Measurements from ENCODE around the gene TAF7.

TAF7 gene

GRCh38 chr5:141320225-141321169 is at the start of gene TAF7:
Gene TAF7, minus strand, starts transcription at chr5:141320784. Its CDS starts 740 bp downstream, at chr5:141320044.
- Histone ChIP-seq H3K9me3 (peaks cover 14% of the 10 kb centered on the region), H3K36me3 (replicated peaks) (peaks cover 9% of the 10 kb centered on the region), H3K4me1 (no peaks in the 10 kb centered on the region; the same call in 1 of the 2 replicates), H3K27me3 (ENCODE audit: low read depth) (no peaks in the 10 kb centered on the region), H3K4me3 (peak within 1 kb of the TSS; percentile 90)
- in situ Hi-C loops (cut with MboI; ENCODE audit: low sequenced_read_pairs) = no loop called here
- DNase-seq (ENCODE audit: low spot score in 2 of 2) = peak; percentile 82 to 92

- Histone ChIP-seq H3K4me3 (no peak overlapping the region), H3K27me3 (ENCODE audit: low read depth) (no peaks in the 10 kb centered on the region; the same call in 1 of the 2 replicates), H3K36me3 (replicated peaks) (no peaks in the 10 kb centered on the region), H3K4me1 (no peaks in the 10 kb centered on the region), H3K9me3 (0 out of 2 replicates have a peak, but pooled peaks cover 3% of the 10 kb centered on the region)
- in situ Hi-C loops (cut with MboI; ENCODE audit: low sequenced_read_pairs) = no loop called here
- no peak for DNase-seq (ENCODE audit: low spot score in 2 of 2)
Measured at GRCh38 chr5:141366016-141366896, 45.7 kb upstream of the TAF7 start.

DNA sequence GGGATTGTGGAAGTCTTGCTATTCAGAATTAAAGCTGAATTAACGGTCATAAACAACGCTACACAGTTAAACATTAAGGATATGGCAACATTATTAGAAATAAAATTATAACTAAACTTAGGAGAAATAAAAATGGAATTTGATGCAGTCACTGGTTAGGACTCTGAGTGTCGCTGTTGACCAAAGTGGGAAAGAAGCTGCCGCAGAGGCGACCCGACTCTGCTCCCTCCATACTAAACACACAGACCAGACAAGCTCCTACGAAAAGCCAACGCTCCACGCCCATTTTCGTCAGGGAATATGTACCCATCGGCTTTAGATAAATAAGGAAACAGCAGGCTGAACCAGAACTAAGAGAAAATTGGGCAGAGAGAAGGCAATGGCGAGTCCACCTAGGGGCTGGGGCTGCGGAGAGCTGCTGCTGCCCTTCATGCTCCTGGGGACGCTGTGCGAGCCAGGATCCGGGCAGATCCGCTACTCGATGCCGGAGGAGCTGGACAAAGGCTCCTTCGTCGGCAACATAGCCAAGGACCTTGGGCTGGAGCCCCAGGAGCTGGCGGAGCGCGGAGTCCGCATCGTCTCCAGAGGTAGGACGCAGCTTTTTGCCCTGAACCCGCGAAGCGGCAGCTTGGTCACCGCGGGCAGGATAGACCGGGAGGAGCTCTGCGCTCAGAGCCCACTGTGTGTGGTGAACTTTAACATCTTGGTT is 43.5 kb upstream of the TAF7 start, which contains the start of gene PCDHGA5:
Gene PCDHGA5 (plus strand): TSS at position 211 of the 709 bp plus-strand sequence. CDS start 169 bp downstream, at position 380.
- DNase-seq (ENCODE audit: low spot score in 2 of 2) = no peak
- Histone ChIP-seq H3K4me3 (no peak within 1 kb of the TSS), H3K36me3 (replicated peaks) (no peaks in the 10 kb centered on the region), H3K27me3 (ENCODE audit: low read depth) (no peaks in the 10 kb centered on the region), H3K4me1 (no peaks in the 10 kb centered on the region), H3K9me3 (0 out of 2 replicates have a peak, but pooled peaks cover 3% of the 10 kb centered on the region)
- in situ Hi-C loops (cut with MboI; ENCODE audit: low sequenced_read_pairs) = no loop called here

DNA sequence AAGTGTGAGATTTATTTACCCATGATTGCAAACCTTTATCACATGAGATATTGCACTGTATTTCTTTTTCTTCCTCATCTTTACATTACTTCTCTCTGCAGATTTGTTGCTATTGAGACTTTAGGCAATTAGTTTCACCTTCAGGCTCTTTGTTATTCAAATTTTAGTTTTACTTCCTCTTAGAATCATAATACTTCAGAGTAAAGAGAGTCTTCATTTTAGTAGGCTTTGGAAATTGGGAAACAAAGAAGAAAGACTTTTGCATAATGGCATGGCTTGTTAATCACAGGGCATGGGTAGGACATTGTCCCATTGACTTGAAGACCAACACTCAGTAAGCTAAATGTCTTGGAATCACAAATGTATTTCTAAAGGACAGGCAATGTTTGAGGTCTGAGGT is 42.1 kb upstream of the TAF7 start:
- no peak for DNase-seq (ENCODE audit: low spot score in 2 of 2)
- no peaks in the 10 kb centered on the region for H3K4me1 ChIP-seq
- no peaks in the 10 kb centered on the region for H3K36me3 ChIP-seq (replicated peaks)
- H3K9me3 ChIP-seq = 0 out of 2 replicates have a peak, but pooled peaks cover 3% of the 10 kb centered on the region
- H3K4me3 ChIP-seq = no peak overlapping the region
- H3K27me3 ChIP-seq (ENCODE audit: low read depth) = no peaks in the 10 kb centered on the region
- in situ Hi-C loops (cut with MboI; ENCODE audit: low sequenced_read_pairs) = no loop called here

DNA sequence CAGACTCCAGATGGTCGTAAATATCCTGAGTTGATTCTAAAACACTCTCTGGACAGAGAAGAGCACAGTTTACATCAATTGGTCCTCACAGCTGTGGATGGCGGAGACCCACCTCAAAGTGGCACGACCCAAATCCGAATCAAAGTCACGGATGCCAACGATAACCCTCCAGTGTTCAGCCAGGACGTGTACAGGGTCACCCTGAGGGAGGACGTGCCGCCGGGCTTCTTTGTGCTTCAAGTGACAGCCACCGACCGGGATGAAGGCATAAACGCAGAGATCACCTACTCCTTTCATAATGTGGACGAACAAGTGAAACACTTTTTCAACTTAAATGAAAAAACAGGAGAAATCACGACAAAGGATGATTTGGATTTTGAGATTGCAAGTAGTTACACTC is 40.1 kb upstream of the TAF7 start:
- Histone ChIP-seq H3K27me3 (ENCODE audit: low read depth) (no peaks in the 10 kb centered on the region), H3K36me3 (replicated peaks) (no peaks in the 10 kb centered on the region), H3K4me3 (no peak overlapping the region), H3K4me1 (no peaks in the 10 kb centered on the region), H3K9me3 (0 out of 2 replicates have a peak, but pooled peaks cover 3% of the 10 kb centered on the region)
- in situ Hi-C loops (cut with MboI; ENCODE audit: low sequenced_read_pairs) = no loop called here
- no peak for DNase-seq (ENCODE audit: low spot score in 2 of 2)

GRCh38 chr5:141359790-141360426 is 39.3 kb upstream of the TAF7 start, which contains the start of gene PCDHGB2:
Gene PCDHGB2, plus strand, starts transcription at chr5:141359994. Its CDS starts 142 bp downstream, at chr5:141360136.
- H3K27me3 ChIP-seq (ENCODE audit: low read depth) = no peaks in the 10 kb centered on the region
- in situ Hi-C loops (cut with MboI; ENCODE audit: low sequenced_read_pairs) = loop anchor here (10.0 kb wide), 1 partner anchor 205 kb away; no protein-coding TSS in a partner anchor
- no peaks in the 10 kb centered on the region for H3K36me3 ChIP-seq (replicated peaks)
- 0 out of 2 replicates have a peak, but pooled peaks cover 3% of the 10 kb centered on the region for H3K9me3 ChIP-seq
- H3K4me3 ChIP-seq = no peak within 1 kb of the TSS
- peak; percentile 27 to 29 for DNase-seq (ENCODE audit: low spot score in 2 of 2)
- H3K4me1 ChIP-seq = no peaks in the 10 kb centered on the region

DNA sequence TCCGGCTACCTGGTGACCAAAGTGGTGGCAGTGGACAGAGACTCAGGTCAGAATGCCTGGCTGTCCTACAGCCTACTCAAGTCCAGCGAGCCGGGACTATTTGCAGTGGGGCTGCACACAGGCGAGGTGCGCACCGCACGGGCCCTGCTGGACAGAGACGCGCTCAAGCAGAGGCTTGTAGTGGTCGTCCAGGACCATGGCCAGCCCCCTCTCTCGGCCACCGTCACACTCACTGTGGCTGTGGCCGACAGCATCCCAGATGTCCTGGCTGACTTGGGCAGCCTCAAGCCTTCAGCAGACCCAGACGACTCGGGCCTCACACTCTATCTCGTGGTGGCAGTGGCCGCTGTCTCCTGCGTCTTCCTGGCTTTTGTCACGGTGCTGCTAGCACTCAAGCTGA is 36.4 kb upstream of the TAF7 start:
- Histone ChIP-seq H3K4me3 (no peak overlapping the region), H3K36me3 (replicated peaks) (no peaks in the 10 kb centered on the region), H3K9me3 (no peaks in the 10 kb centered on the region), H3K4me1 (no peaks in the 10 kb centered on the region), H3K27me3 (ENCODE audit: low read depth) (no peaks in the 10 kb centered on the region)
- in situ Hi-C loops (cut with MboI; ENCODE audit: low sequenced_read_pairs) = loop anchor here (10.0 kb wide), 1 partner anchor 208 kb away; no protein-coding TSS in a partner anchor
- no peak for DNase-seq (ENCODE audit: low spot score in 2 of 2)

GRCh38 chr5:141356133-141356532 is 35.5 kb upstream of the TAF7 start:
- Histone ChIP-seq H3K36me3 (replicated peaks) (no peaks in the 10 kb centered on the region), H3K9me3 (no peaks in the 10 kb centered on the region), H3K4me3 (no peak overlapping the region), H3K27me3 (ENCODE audit: low read depth) (no peaks in the 10 kb centered on the region), H3K4me1 (no peaks in the 10 kb centered on the region)
- no peak for DNase-seq (ENCODE audit: low spot score in 2 of 2)
- in situ Hi-C loops (cut with MboI; ENCODE audit: low sequenced_read_pairs) = loop anchor here (10.0 kb wide), 1 partner anchor 209 kb away; no protein-coding TSS in a partner anchor

GRCh38 chr5:141355641-141356040 is 35.1 kb upstream of the TAF7 start:
- in situ Hi-C loops (cut with MboI; ENCODE audit: low sequenced_read_pairs) = loop anchor here (10.0 kb wide), 1 partner anchor 209 kb away; no protein-coding TSS in a partner anchor
- H3K4me3 ChIP-seq = no peak overlapping the region

DNA sequence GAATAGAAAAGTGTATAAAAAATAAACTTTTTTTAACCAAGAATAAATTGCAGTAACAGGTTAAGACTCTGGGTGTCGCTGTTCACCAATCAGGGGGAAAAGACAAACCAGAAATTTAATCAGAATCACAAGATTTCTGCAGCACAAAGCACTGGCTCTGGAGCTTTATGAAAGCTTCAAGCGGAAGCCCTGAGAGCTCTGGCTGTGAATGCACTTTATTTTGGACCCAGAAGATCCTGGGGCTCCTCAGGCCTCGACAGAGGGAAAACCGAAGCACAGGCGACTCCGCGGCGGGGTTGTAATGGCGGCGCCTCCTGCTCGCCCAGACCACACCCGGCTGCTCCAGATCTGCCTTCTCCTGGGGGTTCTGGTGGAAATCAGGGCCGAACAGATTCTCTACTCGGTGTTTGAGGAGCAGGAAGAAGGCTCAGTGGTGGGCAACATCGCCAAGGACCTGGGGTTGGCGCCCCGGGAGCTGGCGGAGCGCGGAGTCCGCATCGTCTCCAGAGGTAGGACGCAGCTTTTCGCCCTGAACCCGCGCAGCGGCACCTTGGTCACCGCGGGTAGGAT is 34.4 kb upstream of the TAF7 start, which contains the start of gene PCDHGA4:
Gene PCDHGA4 (plus strand): TSS at position 122 of the 570 bp plus-strand sequence. CDS start 87 bp downstream, at position 209.
- no peak for DNase-seq (ENCODE audit: low spot score in 2 of 2)
- H3K4me3 ChIP-seq = no peak within 1 kb of the TSS
- H3K9me3 ChIP-seq = no peaks in the 10 kb centered on the region
- no peaks in the 10 kb centered on the region for H3K4me1 ChIP-seq
- no peaks in the 10 kb centered on the region for H3K36me3 ChIP-seq (replicated peaks)
- H3K27me3 ChIP-seq (ENCODE audit: low read depth) = no peaks in the 10 kb centered on the region
- in situ Hi-C loops (cut with MboI; ENCODE audit: low sequenced_read_pairs) = loop anchor here (10.0 kb wide), 1 partner anchor 210 kb away; no protein-coding TSS in a partner anchor

More at GRCh38 chr5:141355641-141356040, 35.1 kb upstream of the TAF7 start:
- H3K4me1 ChIP-seq = no peaks in the 10 kb centered on the region
- no peaks in the 10 kb centered on the region for H3K36me3 ChIP-seq (replicated peaks)
- DNase-seq (ENCODE audit: low spot score in 2 of 2) = no peak
- H3K27me3 ChIP-seq (ENCODE audit: low read depth) = no peaks in the 10 kb centered on the region
- H3K9me3 ChIP-seq = no peaks in the 10 kb centered on the region

DNA sequence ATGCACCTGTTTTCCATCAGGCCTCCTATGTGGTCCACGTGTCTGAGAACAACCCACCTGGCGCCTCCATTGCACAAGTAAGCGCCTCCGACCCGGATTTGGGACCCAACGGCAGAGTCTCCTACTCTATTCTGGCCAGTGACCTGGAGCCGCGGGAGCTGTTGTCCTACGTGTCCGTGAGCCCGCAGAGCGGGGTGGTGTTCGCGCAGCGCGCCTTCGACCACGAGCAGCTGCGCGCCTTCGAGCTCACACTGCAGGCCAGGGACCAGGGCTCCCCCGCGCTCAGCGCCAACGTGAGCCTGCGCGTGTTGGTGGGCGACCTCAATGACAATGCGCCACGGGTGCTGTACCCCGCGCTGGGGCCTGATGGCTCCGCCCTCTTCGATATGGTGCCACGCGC is 31.0 kb upstream of the TAF7 start:
- Histone ChIP-seq H3K27me3 (ENCODE audit: low read depth) (no peaks in the 10 kb centered on the region), H3K9me3 (no peaks in the 10 kb centered on the region), H3K4me1 (no peaks in the 10 kb centered on the region), H3K36me3 (replicated peaks) (no peaks in the 10 kb centered on the region), H3K4me3 (no peak overlapping the region)
- DNase-seq (ENCODE audit: low spot score in 2 of 2) = no peak
- in situ Hi-C loops (cut with MboI; ENCODE audit: low sequenced_read_pairs) = loop anchor here (10.0 kb wide), 1 partner anchor 213 kb away; no protein-coding TSS in a partner anchor

Measured in HAP-1 (cell line).